Ovary (tissue), 9 donors: ENCODE data around the gene NRIP1. TPM values are rescaled to one million over a fixed set of nuclear protein-coding genes. Genes with fewer than 3 reads are reported as not detected.

Source experiments
- DNase-seq, 5 donors: peaks; one replicate each; pipeline ENCODE4 v3.0.0-alpha.2; 2019 to 2020
- H3K27ac ChIP-seq, 2 donors: fragments of 200-600 bp; one replicate each; pipeline versions ENCODE4 v1.5.1 to v1.8.0; 2019 to 2022
- H3K27me3 ChIP-seq: fragments of 200-600 bp; one replicate; pipeline ENCODE4 v1.8.0; 2022
- H3K36me3 ChIP-seq: fragments of 200-600 bp; sonication (generic); one replicate; pipeline ENCODE4 v1.5.1; 2019
- H3K4me1 ChIP-seq: one replicate; pipeline ENCODE4 v1.8.1; 2013; ENCODE audit warnings: mild to moderate bottlenecking, moderate library complexity; ENCODE audit not compliant: insufficient read depth
- H3K4me3 ChIP-seq: fragments of 200-600 bp; sonication (generic); one replicate; pipeline ENCODE4 v1.5.1; 2017
- H3K9me3 ChIP-seq, 2 donors: fragments of 200-600 bp in 1 of 2; sonication (generic) in 1 of 2; one replicate each; pipeline versions ENCODE4 v1.5.1 to v1.8.1; 2013 to 2019; ENCODE audit warnings: mild to moderate bottlenecking in 1 of 2, moderate library complexity in 1 of 2
- CTCF ChIP-seq, 3 donors: fragments of 450-650 bp in 2 of 3; fragments of 200-600 bp in 1 of 3; IDR thresholded peaks; one replicate each; pipeline versions ENCODE4 v1.5.1 to v1.8.0; 2016 to 2022; ENCODE audit warnings: antibody characterized with exemption in 3 of 3, mild to moderate bottlenecking in 1 of 3
- EP300 ChIP-seq: sonication (generic); formaldehyde crosslinking; IDR thresholded peaks from one replicate; pipeline ENCODE4 v1.6.1; 2017; ENCODE audit warnings: antibody characterized with exemption
- POLR2A ChIP-seq: fragments of 450-650 bp; IDR thresholded peaks from one replicate; pipeline ENCODE4 v1.6.1; 2017; ENCODE audit warnings: antibody characterized with exemption, mild to moderate bottlenecking, moderate library complexity
- WGBS, 3 donors: extraction: QIAGEN DNeasy Blood & Tissue Kit in 1 of 3; methylation state at CpG; one replicate each; pipeline versions ENCODE4 v1.1.5 to v1.1.7; 2013 to 2017; 5-methylcytosine and 5-hydroxymethylcytosine counted together
- intact Hi-C, 4 donors: fragments of 100-400 bp; cut with DNase I; formaldehyde crosslinking; loops; one replicate each; pipeline versions ENCODE4 v1.11.0 to v1.15.1; 2022 to 2023
- polyA plus RNA-seq, 2 donors: library from polyadenylated mRNA; stranded (reverse); fragments of 200-250 nt in 1 of 2; fragments of 350-450 nt in 1 of 2; fragmentation: Illumina TruSeq in 1 of 2; extraction: RNeasy Lipid Tissue Mini Kit (QIAGEN cat#74804) in 1 of 2; gene quantifications; one replicate each; pipeline ENCODE4 v1.2.3, GENCODE V29; 2013 to 2014
- total RNA-seq, 7 donors: library from RNA; depleted of rRNA in 2 of 7; stranded (reverse); fragments of >200 nt in 2 of 7; fragmentation: NEBNext Ultra II Directional in 3 of 7; extraction: Animal tissue kit (Norgen Biotek cat#: 25700) in 3 of 7; gene quantifications; one replicate each; pipeline versions ENCODE4 v1.1.0 to v1.2.4, GENCODE V29; 2016 to 2023
- donor health status: DM: no; HTN: no; CAD: no; lungs with moderate emphysema.
- donor health status: DM: no; HTN: no; CAD: no.
- donor health status: Bipolar disorder and iron deficiency.
- donor health status: DM: yes; HTN: yes; CAD: no.
- donor health status: DM: no; HTN: no; CAD: no.
- donor health status: DM: yes; HTN: yes; CAD: no.

The NRIP1 gene
- total and polyA plus RNA-seq, 9 donors = 9.4 to 56.6 (median 39.9) TPM

GRCh38 chr21:14985306-14985705, 79.5 kb downstream of the NRIP1 start:
- no peaks in the 10 kb centered on the region for H3K27me3 ChIP-seq
- H3K4me3 ChIP-seq = no peak overlapping the region
- H3K27ac ChIP-seq = no peak overlapping the region
- H3K9me3 ChIP-seq = no peaks in the 10 kb centered on the region
- WGBS, 3 donors = 92 to 96% (median 93%) methylated on average over 3 of the region's 3 CpGs
- no peak for TF ChIP-seq CTCF (IDR thresholded peaks at IDR 0.05)
- no peaks in the 10 kb centered on the region for H3K36me3 ChIP-seq
- no peak for DNase-seq
- H3K4me1 ChIP-seq = peaks cover 10% of the 10 kb centered on the region
- intact Hi-C loops = no loop called here

GRCh38 chr21:14982336-14982735, 82.5 kb downstream of the NRIP1 start:
- WGBS, 3 donors = 64 to 98% (median 98%) methylated on average over 3 of the region's 3 CpGs
- H3K36me3 ChIP-seq = no peaks in the 10 kb centered on the region
- TF ChIP-seq CTCF (IDR thresholded peaks at IDR 0.05) (no peak), EP300 (no peak), POLR2A (no peak)
- no peak for DNase-seq
- no peaks in the 10 kb centered on the region for H3K27me3 ChIP-seq
- intact Hi-C loops = no loop called here
- H3K27ac ChIP-seq = no peak overlapping the region
- H3K4me1 ChIP-seq = no peaks in the 10 kb centered on the region
- H3K4me3 ChIP-seq = no peak overlapping the region
- no peaks in the 10 kb centered on the region for H3K9me3 ChIP-seq

- intact Hi-C loops = no loop called here
- Histone ChIP-seq H3K4me1 (no peaks in the 10 kb centered on the region), H3K27ac (no peak overlapping the region), H3K27me3 (no peaks in the 10 kb centered on the region), H3K36me3 (no peaks in the 10 kb centered on the region), H3K4me3 (no peak overlapping the region), H3K9me3 (no peaks in the 10 kb centered on the region)
- 79 to 95% (median 94%) methylated on average over 5 of the region's 5 CpGs for WGBS, 3 donors
- TF ChIP-seq POLR2A (no peak), EP300 (no peak), CTCF (IDR thresholded peaks at IDR 0.05) (no peak)
- no peak for DNase-seq
These were observed 83.6 kb downstream of the NRIP1 start for GRCh38 chr21:14981246-14981645.

GRCh38 chr21:14979264-14979663, 85.5 kb downstream of the NRIP1 start:
- Histone ChIP-seq H3K4me1 (no peaks in the 10 kb centered on the region), H3K27me3 (no peaks in the 10 kb centered on the region), H3K4me3 (no peak overlapping the region), H3K36me3 (no peaks in the 10 kb centered on the region), H3K27ac (no peak overlapping the region), H3K9me3 (no peaks in the 10 kb centered on the region)
- no peak for TF ChIP-seq EP300
- no peak for TF ChIP-seq CTCF (IDR thresholded peaks at IDR 0.05)
- TF ChIP-seq POLR2A = no peak
- DNase-seq = no peak
- intact Hi-C loops = no loop called here

GRCh38 chr21:14977814-14978213, 87.0 kb downstream of the NRIP1 start:
- intact Hi-C loops = no loop called here
- no peak for DNase-seq
- Histone ChIP-seq H3K27ac (no peak overlapping the region), H3K36me3 (no peaks in the 10 kb centered on the region), H3K9me3 (no peaks in the 10 kb centered on the region), H3K27me3 (no peaks in the 10 kb centered on the region), H3K4me3 (no peak overlapping the region), H3K4me1 (no peaks in the 10 kb centered on the region)
- 95 to 98% (median 95%) methylated on average over 5 of the region's 5 CpGs for WGBS, 3 donors
- no peak for TF ChIP-seq POLR2A
- no peak for TF ChIP-seq CTCF (IDR thresholded peaks at IDR 0.05)
- TF ChIP-seq EP300 = no peak
